Lower lobe of right lung (tissue), 2 donors: Measurements from ENCODE around the gene CD300A. TPM values are rescaled to one million over a fixed set of nuclear protein-coding genes. Genes with fewer than 3 reads are reported as not detected.

Source experiments
- ATAC-seq, 2 donors: fragments of 200-7000 bp; cut with Tn5 transposase; one replicate each; pipeline ENCODE4 v1.9.1; 2020 to 2022; ENCODE audit warnings: mild to moderate bottlenecking in 2 of 2, moderate library complexity in 2 of 2
- DNase-seq: peaks from one replicate; pipeline ENCODE4 v3.0.0-alpha.2; 2020
- H3K27ac ChIP-seq: fragments of 200-600 bp; one replicate; pipeline ENCODE4 v1.8.0; 2022
- H3K27me3 ChIP-seq: fragments of 200-600 bp; one replicate; pipeline ENCODE4 v1.8.0; 2022; ENCODE audit warnings: low read depth
- H3K36me3 ChIP-seq: fragments of 200-600 bp; one replicate; pipeline ENCODE4 v1.8.0; 2022; ENCODE audit warnings: mild to moderate bottlenecking
- H3K4me1 ChIP-seq: fragments of 200-600 bp; one replicate; pipeline ENCODE4 v1.8.0; 2022
- H3K4me3 ChIP-seq: fragments of 200-600 bp; one replicate; pipeline ENCODE4 v1.8.0; 2022; ENCODE audit warnings: mild to moderate bottlenecking
- H3K9me3 ChIP-seq: fragments of 200-600 bp; one replicate; pipeline ENCODE4 v1.8.0; 2022
- CTCF ChIP-seq: fragments of 200-600 bp; IDR thresholded peaks from one replicate; pipeline ENCODE4 v1.8.0; 2022; ENCODE audit warnings: antibody characterized with exemption, mild to moderate bottlenecking
- intact Hi-C: fragments of 100-400 bp; cut with DNase I; formaldehyde crosslinking; loops from one replicate; pipeline ENCODE4 v1.11.0; 2022
- total RNA-seq: library from RNA; stranded (reverse); fragmentation: NEBNext Ultra II Directional; extraction: Animal tissue kit (Norgen Biotek cat#: 25700); gene quantifications from one replicate; pipeline ENCODE4 v1.2.1, GENCODE V29; 2021
- donor health status: DM: no; HTN: yes; CAD: no; lungs with severe emphysema.

Gene CD300A
- total RNA-seq, 1 donor from 2014 or later = 27.8 TPM

- intact Hi-C loops = no loop called here
- Histone ChIP-seq H3K9me3 (no peaks in the 10 kb centered on the region), H3K36me3 (no peaks in the 10 kb centered on the region), H3K27me3 (peaks cover 38% of the 10 kb centered on the region), H3K4me1 (peaks cover 51% of the 10 kb centered on the region), H3K4me3 (peak overlapping the region; percentile 67), H3K27ac (peak overlapping the region; percentile 87)
- ATAC-seq (peak; percentile 77 to 83), DNase-seq (peak; percentile 90)
- TF ChIP-seq CTCF = no peak
Observed at GRCh38 chr17:74430706-74431567, 35.5 kb upstream of the CD300A start.

- H3K27me3 ChIP-seq = peaks cover 38% of the 10 kb centered on the region
- ATAC-seq (peak; percentile 66 to 83), DNase-seq (peak; percentile 89)
- no peak for TF ChIP-seq CTCF
- no peaks in the 10 kb centered on the region for H3K9me3 ChIP-seq
- intact Hi-C loops = no loop called here
- H3K36me3 ChIP-seq = no peaks in the 10 kb centered on the region
- peaks cover 52% of the 10 kb centered on the region for H3K4me1 ChIP-seq
- peak within 1 kb of the TSS; percentile 67 for H3K4me3 ChIP-seq
- H3K27ac ChIP-seq = peak within 1 kb of the TSS; percentile 87
Observed at GRCh38 chr17:74431568-74432423, 34.6 kb upstream of the CD300A start, which contains the start of gene GPRC5C. Gene GPRC5C, plus strand, starts transcription at chr17:74432088. Its CDS starts 7,689 bp downstream, at chr17:74439777.

- Histone ChIP-seq H3K36me3 (no peaks in the 10 kb centered on the region), H3K4me1 (peaks cover 52% of the 10 kb centered on the region), H3K27me3 (peaks cover 38% of the 10 kb centered on the region), H3K4me3 (peak overlapping the region; percentile 67), H3K9me3 (peaks cover under 1% of the 10 kb centered on the region), H3K27ac (peak overlapping the region; percentile 87)
- no peak for ATAC-seq
- DNase-seq = no peak
- TF ChIP-seq CTCF = no peak
- intact Hi-C loops = no loop called here
Observed at GRCh38 chr17:74432424-74432690, 34.1 kb upstream of the CD300A start.

GRCh38 chr17:74432766-74433391 lies 33.6 kb upstream of the CD300A start:
- Histone ChIP-seq H3K36me3 (no peaks in the 10 kb centered on the region), H3K9me3 (peaks cover 6% of the 10 kb centered on the region), H3K4me3 (peak overlapping the region; percentile 67), H3K27me3 (peaks cover 38% of the 10 kb centered on the region), H3K4me1 (peaks cover 47% of the 10 kb centered on the region), H3K27ac (peak overlapping the region; percentile 87)
- DNase-seq (no peak), ATAC-seq (no peak)
- intact Hi-C loops = no loop called here
- no peak for TF ChIP-seq CTCF

- Histone ChIP-seq H3K9me3 (peaks cover 11% of the 10 kb centered on the region), H3K4me3 (peak overlapping the region; percentile 67), H3K36me3 (no peaks in the 10 kb centered on the region), H3K27ac (peak overlapping the region; percentile 87), H3K27me3 (peaks cover 38% of the 10 kb centered on the region), H3K4me1 (peaks cover 44% of the 10 kb centered on the region)
- ATAC-seq = no peak
- intact Hi-C loops = no loop called here
- DNase-seq = no peak
- TF ChIP-seq CTCF = no peak
Observed at GRCh38 chr17:74433421-74434121, 32.9 kb upstream of the CD300A start.
